Natural killer cell (primary cell): ENCODE measurements around the gene ZNF394. TPM values are rescaled to one million over a fixed set of nuclear protein-coding genes. Genes with fewer than 3 reads are reported as not detected.

ENCODE experiments used
- ATAC-seq, 3 donors: fragments of 150-1000 bp in 2 of 3; fragments of 200-7000 bp in 1 of 3; cut with Tn5 transposase; 1 replicate in 1 of 3; 2 replicates in 2 of 3; pipeline ENCODE4 v1.10.0; 2021; ENCODE audit warnings: mild to moderate bottlenecking in 2 of 3, moderate library complexity in 2 of 3
- DNase-seq, 2 donors: peaks; one replicate each; pipeline versions ENCODE4 v3.0.0 to v3.0.0-alpha.2; 2013 to 2021; ENCODE audit warnings: mixed read lengths in 1 of 2
- H3K27ac ChIP-seq: one replicate; pipeline ENCODE4 v1.5.1; 2013; ENCODE audit warnings: mild to moderate bottlenecking, low read length
- H3K27me3 ChIP-seq: one replicate; pipeline ENCODE4 v1.6.1; 2013; ENCODE audit warnings: low read length; ENCODE audit not compliant: control insufficient read depth, insufficient read depth
- H3K36me3 ChIP-seq: one replicate; pipeline ENCODE4 v1.6.1; 2013; ENCODE audit warnings: low read length; ENCODE audit not compliant: control insufficient read depth, insufficient read depth
- H3K4me1 ChIP-seq: one replicate; pipeline ENCODE4 v1.6.1; 2013; ENCODE audit warnings: low read length; ENCODE audit not compliant: control insufficient read depth, insufficient read depth
- H3K4me3 ChIP-seq: one replicate; pipeline ENCODE4 v1.5.1; 2013; ENCODE audit warnings: low read length
- H3K9me3 ChIP-seq: one replicate; pipeline ENCODE4 v1.6.1; 2013; ENCODE audit warnings: low read length; ENCODE audit not compliant: control insufficient read depth, insufficient read depth
- H3K27ac Mint-ChIP-seq, 2 donors: one replicate each; pipeline ENCODE4 v1.8.0; 2022; ENCODE audit warnings: mild to moderate bottlenecking in 2 of 2, mixed read lengths in 2 of 2, moderate library complexity in 1 of 2
- H3K27me3 Mint-ChIP-seq, 2 donors: one replicate each; pipeline ENCODE4 v1.8.0; 2022; ENCODE audit warnings: low read depth in 2 of 2, mixed read lengths in 2 of 2
- H3K36me3 Mint-ChIP-seq: one replicate; pipeline ENCODE4 v1.8.0; 2022; ENCODE audit warnings: mixed read lengths
- H3K4me1 Mint-ChIP-seq, 2 donors: one replicate each; pipeline ENCODE4 v1.8.0; 2022; ENCODE audit warnings: mixed read lengths in 2 of 2
- H3K4me3 Mint-ChIP-seq: one replicate; pipeline ENCODE4 v1.8.0; 2022; ENCODE audit warnings: mild to moderate bottlenecking, moderate library complexity, mixed read lengths
- H3K9me3 Mint-ChIP-seq, 2 donors: one replicate each; pipeline ENCODE4 v1.8.0; 2022; ENCODE audit warnings: mixed read lengths in 2 of 2
- CTCF ChIP-seq: fragments of 200-600 bp; IDR thresholded peaks from one replicate; pipeline ENCODE4 v1.8.0; 2022; ENCODE audit warnings: antibody characterized with exemption
- WGBS: methylation state at CpG from one replicate; pipeline ENCODE4 v1.1.7; 2013; ENCODE audit warnings: missing lambda C conversion rate; ENCODE audit not compliant: insufficient coverage; 5-methylcytosine and 5-hydroxymethylcytosine counted together
- intact Hi-C: fragments of 100-400 bp; cut with micrococcal nuclease; formaldehyde crosslinking; loops from one replicate; pipeline ENCODE4 v1.14.2; 2022
- total RNA-seq, 4 donors: library from RNA; stranded (reverse); fragments of 120-200 nt in 1 of 4; gene quantifications; one replicate each; pipeline versions ENCODE4 v1.2.3 to v1.2.4, GENCODE V29; 2013 to 2022

ZNF394 gene
- total RNA-seq, 3 donors from 2014 or later (not counting 1 experiment from before 2014, with no cell fraction given) = 188 to 237 (median 215) TPM

DNA sequence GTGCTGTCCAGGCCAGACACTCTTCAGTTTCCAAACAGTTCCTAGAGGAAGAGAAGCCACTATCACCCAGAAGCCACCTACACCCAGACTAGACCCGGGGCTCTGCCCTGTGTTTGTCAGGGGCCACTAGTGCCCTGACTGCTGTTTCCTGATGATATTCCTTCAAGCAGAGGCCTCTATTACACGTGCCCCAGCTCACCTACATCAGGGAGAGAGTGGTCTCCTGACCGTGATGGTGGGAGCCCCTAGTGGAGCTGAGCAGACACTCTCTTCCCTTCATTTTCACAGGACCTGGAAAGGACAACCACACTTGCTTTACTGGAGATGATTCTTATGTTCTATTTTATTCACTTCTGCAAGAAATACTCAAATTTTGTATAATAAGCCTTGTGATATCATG, 9.2 kb downstream of the ZNF394 start:
- Mint-ChIP-seq H3K4me1 (peaks cover 5 to 6% of the 10 kb centered on the region in 2 donors), H3K27me3 (no peaks in the 10 kb centered on the region), H3K36me3 (peaks cover 13% of the 10 kb centered on the region), H3K9me3 (peaks cover 0 to 2% of the 10 kb centered on the region in 2 donors), H3K4me3 (no peak overlapping the region), H3K27ac (peak overlapping the region in 1 of 2 donors; percentile 26)
- 87% methylated on average over 3 of the region's 3 CpGs for WGBS
- intact Hi-C loops = no loop called here
- DNase-seq = no peak
- peaks cover 33% of the 10 kb centered on the region for H3K36me3 ChIP-seq
- H3K4me3 ChIP-seq = no peak overlapping the region
- TF ChIP-seq CTCF = no peak
- no peak overlapping the region for H3K27ac ChIP-seq
- no peaks in the 10 kb centered on the region for H3K27me3 ChIP-seq
- H3K4me1 ChIP-seq = no peaks in the 10 kb centered on the region
- H3K9me3 ChIP-seq = peaks cover 18% of the 10 kb centered on the region
- ATAC-seq = peak in 1 of 3 donors; percentile 14

- peaks cover 10% of the 10 kb centered on the region for H3K36me3 Mint-ChIP-seq
- 92% methylated on average over 4 of the region's 4 CpGs for WGBS
- Histone ChIP-seq H3K4me3 (no peak overlapping the region), H3K27me3 (no peaks in the 10 kb centered on the region), H3K9me3 (peaks cover 13% of the 10 kb centered on the region), H3K36me3 (peaks cover 30% of the 10 kb centered on the region), H3K4me1 (no peaks in the 10 kb centered on the region), H3K27ac (no peak overlapping the region)
- no peaks in the 10 kb centered on the region for H3K27me3 Mint-ChIP-seq
- no peak overlapping the region for H3K4me3 Mint-ChIP-seq
- intact Hi-C loops = no loop called here
- TF ChIP-seq CTCF = no peak
- peak in 1 of 3 donors; percentile 37 for ATAC-seq
- H3K27ac Mint-ChIP-seq = no peak overlapping the region
- peaks cover 0 to 2% of the 10 kb centered on the region in 2 donors for H3K9me3 Mint-ChIP-seq
- DNase-seq = no peak
- peaks cover 5 to 6% of the 10 kb centered on the region in 2 donors for H3K4me1 Mint-ChIP-seq
Measured at GRCh38 chr7:99489235-99489634, 10.8 kb downstream of the ZNF394 start.

DNA sequence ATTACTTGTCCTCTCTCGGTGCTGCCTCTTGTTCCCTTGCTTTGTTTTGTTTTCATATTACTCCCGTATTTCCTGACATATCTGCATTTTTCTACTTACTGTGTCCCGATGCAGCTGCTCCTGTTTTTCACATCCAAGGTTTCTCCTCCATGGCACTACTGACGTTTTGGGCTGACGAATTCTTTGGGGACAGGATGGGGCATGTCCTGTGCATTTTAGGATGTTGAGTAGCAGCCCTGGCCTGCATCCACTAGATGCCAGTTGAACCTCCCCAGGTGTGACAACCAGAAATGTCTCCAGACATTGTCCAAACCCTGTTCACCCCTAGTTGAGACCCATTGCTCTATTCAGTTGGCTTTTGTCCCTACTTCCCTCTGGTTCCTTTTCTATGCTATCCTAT, 15.0 kb downstream of the ZNF394 start:
- DNase-seq (no peak), ATAC-seq (no peak)
- Histone ChIP-seq H3K4me1 (no peaks in the 10 kb centered on the region), H3K4me3 (no peak overlapping the region), H3K27me3 (no peaks in the 10 kb centered on the region), H3K9me3 (no peaks in the 10 kb centered on the region), H3K36me3 (peaks cover 23% of the 10 kb centered on the region), H3K27ac (no peak overlapping the region)
- 96% methylated on average over 5 of the region's 5 CpGs for WGBS
- Mint-ChIP-seq H3K27me3 (no peaks in the 10 kb centered on the region), H3K27ac (no peak overlapping the region), H3K4me3 (no peak overlapping the region), H3K4me1 (peaks cover 0 to 5% of the 10 kb centered on the region in 2 donors), H3K9me3 (no peaks in the 10 kb centered on the region), H3K36me3 (no peaks in the 10 kb centered on the region)
- intact Hi-C loops = no loop called here
- TF ChIP-seq CTCF = no peak
